Measurements from ENCODE around the gene PKD1.
"Not testable (repeated sequence)": the region's sequence is repeated elsewhere in the genome, so short reads cannot be mapped to it uniquely, and the experiment has no call there.

GRCh38 chr16:2116428-2116827 is 19.3 kb downstream of the PKD1 start:
- not testable (repeated sequence) for TF ChIP-seq EP300 (IDR thresholded peaks at IDR 0.05); POLR2AphosphoS5 (IDR thresholded peaks at IDR 0.05); POLR2A (IDR thresholded peaks at IDR 0.05; ENCODE audit: low read depth)
